Measurements from ENCODE around the gene ACE2.

ACE2 gene

GRCh38 chrX:15574017-15574416 is 26.7 kb downstream of the ACE2 start:
- DNase-seq (ENCODE audit: low spot score): no peak

- no peak for DNase-seq (ENCODE audit: low spot score)
Observed at GRCh38 chrX:15570145-15570544, 30.6 kb downstream of the ACE2 start.

DNA sequence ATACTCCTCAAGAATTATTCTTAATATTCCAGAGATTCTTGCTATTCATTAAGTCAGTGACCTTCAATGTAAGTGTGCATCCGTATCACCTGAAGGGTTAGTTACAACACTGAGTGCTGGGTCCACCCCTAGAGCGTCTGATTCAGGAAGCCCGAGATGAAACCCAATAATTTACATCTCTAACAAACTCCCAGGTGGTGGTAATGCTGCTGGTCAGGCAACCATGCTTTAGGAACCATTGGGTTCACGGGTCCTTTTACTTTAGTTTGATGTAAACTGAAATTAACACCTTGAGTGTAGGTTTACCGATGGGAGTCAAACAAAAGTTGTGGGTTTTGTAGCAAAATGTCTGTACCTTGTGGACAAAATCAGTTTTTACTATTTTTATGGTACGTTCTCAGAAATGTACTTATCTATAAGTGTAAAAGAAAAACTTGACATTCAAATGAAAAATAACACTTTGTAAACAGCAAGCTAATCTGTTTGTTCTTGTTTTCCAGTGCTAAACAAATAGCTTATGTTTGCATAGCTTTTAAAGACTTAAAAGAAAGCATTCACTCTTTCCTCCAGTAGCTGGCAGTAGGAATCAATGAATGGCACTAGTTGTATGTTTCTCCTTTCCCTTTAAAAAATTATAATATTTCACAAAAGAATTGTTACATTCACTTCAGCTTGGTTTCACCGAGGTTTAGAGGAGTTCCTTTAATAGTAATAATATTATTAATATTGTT is 32.7 kb downstream of the ACE2 start:
- no peak for DNase-seq (ENCODE audit: low spot score)

GRCh38 chrX:15567267-15567666 is 33.5 kb downstream of the ACE2 start:
- DNase-seq (ENCODE audit: low spot score): no peak

- no peak for DNase-seq (ENCODE audit: low spot score)
Observed at GRCh38 chrX:15566244-15566643, 34.5 kb downstream of the ACE2 start.

DNA sequence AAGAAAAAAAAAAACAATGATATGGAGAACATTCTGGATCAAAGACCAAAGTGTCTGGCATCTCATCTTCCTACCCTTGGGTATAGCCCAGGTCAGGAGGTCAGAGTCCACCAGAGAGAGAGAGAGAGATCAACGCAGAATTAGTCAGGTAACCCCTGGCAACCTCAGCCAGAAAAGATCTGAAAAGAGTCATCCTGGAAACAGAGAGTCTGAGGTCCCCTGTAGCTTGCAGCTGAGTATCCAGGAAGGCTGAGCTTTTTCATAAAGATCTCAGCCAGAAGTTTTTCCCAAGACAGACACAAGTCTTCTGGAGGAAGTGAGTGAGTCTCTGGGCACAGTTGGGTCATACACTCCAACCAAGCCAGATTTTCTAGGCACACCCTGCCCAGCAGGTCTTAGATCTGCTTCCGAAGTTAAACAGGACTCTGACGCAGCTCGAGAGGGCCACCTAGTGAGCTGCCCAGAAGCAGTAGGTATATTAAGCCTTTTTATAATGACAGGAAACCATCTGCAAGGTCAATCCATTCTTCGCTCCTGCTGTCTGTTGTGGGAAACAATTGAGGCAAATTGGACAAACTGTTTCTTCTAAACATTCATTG is 35.7 kb downstream of the ACE2 start:
- DNase-seq (ENCODE audit: low spot score): peak; percentile 18

- DNase-seq (ENCODE audit: low spot score): no peak
Observed at GRCh38 chrX:15563056-15563455, 37.7 kb downstream of the ACE2 start.

DNA sequence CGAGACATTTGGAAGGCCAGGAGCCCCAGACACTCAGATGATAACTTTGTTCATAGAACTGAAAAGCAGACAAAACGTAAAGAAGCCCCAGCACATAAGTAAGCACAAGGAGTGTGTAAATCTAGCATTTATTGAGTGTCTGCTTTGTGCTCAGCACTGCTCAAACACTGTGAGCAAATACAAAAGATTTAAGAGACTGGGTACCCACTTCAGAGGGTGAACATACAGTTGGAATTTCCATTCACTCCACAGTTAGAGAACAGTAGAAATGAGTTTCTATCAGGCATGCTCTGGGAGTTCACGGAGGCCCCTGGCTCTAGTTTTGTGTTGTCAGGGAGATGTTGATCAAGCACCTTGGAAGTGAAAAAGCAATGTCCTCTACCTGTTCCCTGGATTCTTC is 39.8 kb downstream of the ACE2 start:
- DNase-seq (ENCODE audit: low spot score): no peak

DNA sequence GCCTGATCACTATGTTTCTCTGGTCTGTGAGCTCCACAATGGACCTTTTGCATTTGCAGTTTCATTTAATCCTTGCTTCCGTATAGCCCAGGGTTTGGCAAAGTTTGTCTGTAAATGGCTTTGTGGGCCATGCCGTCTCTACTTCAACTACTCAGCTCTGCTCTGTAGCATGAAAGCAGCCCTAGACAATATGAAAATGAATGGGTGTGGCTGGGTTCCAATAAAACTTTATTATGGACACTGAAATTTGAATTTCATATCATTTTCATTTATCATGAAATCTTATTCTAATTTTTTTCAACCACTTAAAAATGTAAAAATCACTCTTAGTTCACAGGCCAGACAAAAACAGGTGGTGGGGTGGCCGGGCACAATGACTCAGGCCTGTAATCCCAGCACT is 41.5 kb downstream of the ACE2 start:
- no peak for DNase-seq (ENCODE audit: low spot score)

GRCh38 chrX:15549189-15550012 is 51.4 kb downstream of the ACE2 start:
- DNase-seq (ENCODE audit: low spot score): no peak

- no peak for DNase-seq (ENCODE audit: low spot score)
Observed at GRCh38 chrX:15547356-15547755, 53.4 kb downstream of the ACE2 start.

DNA sequence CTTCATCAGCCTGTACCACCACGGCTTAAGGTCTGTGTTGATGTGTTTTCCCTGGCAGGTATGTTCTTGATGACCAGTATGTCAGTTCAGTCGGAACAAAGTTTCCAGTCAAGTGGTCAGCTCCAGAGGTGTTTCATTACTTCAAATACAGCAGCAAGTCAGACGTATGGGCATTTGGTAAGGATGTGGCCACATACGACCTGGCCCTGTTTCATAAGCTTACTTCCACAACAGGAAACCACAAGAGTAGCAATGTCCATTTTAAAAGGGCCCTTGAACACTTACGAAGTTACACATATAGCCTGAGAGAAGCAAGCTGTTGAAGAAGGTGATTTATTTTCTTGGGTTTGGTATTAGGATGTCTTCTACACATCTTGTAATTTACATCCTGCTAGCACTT is 54.0 kb downstream of the ACE2 start:
- no peak for DNase-seq (ENCODE audit: low spot score)

- no peak for DNase-seq (ENCODE audit: low spot score)
Observed at GRCh38 chrX:15530318-15530717, 70.4 kb downstream of the ACE2 start.

DNA sequence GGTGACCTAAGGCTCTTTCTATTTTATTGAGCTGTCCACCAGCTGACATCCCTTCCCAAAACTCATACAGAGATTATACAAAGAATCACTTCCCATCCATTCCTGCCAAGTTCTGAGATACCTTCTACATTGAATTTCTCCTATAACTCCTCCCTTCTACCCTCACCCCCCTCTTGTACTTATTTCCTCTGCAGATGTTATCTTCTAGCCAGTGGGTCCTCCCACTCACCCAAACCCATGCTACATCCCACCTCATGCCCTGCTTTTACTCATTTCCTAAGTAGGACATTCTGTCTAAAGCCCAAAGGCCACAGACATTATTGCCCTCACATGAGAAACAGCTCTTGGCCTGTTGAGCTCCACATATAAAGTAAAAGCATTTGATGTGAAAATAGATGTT is 71.6 kb downstream of the ACE2 start:
- no peak for DNase-seq (ENCODE audit: low spot score)

- no peak for DNase-seq (ENCODE audit: low spot score)
Observed at GRCh38 chrX:15525664-15526416, 74.9 kb downstream of the ACE2 start.

GRCh38 chrX:15524417-15524816 is 76.3 kb downstream of the ACE2 start:
- no peak for DNase-seq (ENCODE audit: low spot score)

DNA sequence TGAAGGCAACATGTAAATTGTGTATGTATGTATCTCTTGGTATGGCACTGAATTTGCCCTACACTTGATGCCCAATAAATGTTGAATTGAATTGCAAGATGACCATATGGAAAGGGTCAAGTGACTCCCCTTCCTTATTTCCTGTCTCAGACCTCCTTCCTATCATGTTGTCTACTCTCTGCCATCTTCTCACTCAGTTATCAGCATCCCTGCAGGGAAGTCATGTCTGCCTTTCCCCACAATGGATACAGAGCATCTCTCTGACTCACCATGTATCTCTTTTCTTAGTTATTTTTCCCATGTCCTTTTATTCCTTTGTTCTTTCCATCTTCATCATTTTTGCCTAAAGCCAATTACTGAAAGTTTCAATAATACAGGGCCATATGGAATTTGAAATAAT is 77.7 kb downstream of the ACE2 start:
- no peak for DNase-seq (ENCODE audit: low spot score)

- DNase-seq (ENCODE audit: low spot score): no peak
Observed at GRCh38 chrX:15522464-15522863, 78.3 kb downstream of the ACE2 start.

DNA sequence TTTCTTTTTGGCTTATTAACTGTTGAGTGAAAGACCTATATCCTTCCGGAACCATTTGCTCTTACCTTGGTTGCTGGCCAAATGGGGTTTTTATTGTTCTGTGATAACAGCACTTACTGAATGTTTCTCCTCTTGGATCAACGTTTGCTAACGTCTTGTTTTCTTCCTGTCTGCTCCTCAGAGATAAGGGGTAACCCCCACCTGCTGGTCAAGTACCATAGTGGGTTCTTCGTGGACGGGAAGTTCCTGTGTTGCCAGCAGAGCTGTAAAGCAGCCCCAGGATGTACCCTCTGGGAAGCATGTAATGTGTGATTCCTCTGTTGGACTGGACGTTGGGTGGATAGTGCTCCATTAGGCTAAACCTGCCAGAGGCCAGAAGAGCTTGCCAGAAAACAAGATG is 84.8 kb downstream of the ACE2 start:
- no peak for DNase-seq (ENCODE audit: low spot score)

DNA sequence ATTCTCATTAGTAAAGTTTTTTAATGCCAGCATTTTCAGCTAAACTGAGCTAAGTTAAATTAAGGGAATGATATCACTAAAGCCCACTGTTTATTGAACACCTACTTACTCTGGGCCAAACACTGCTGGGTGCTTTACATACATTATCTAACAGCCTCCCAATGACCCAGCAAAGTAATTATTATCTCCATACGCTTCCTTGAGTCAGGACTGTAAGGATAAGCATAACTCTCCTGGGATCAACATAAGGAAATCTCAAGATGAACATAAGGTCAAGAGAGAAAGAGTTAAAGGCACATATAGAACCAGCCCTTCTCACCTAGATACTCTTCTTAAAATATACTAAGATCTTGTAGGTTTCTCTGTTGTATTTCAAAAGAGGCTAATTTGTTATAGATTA is 86.5 kb downstream of the ACE2 start:
- no peak for DNase-seq (ENCODE audit: low spot score)

- DNase-seq (ENCODE audit: low spot score): no peak
Observed at GRCh38 chrX:15512401-15512965, 88.3 kb downstream of the ACE2 start.

GRCh38 chrX:15511563-15511962 is 89.2 kb downstream of the ACE2 start:
- peak; percentile 7 for DNase-seq (ENCODE audit: low spot score)
